Chondrocyte (in vitro differentiated cells): ENCODE measurements around the gene OR4N2. TPM values are rescaled to one million over a fixed set of nuclear protein-coding genes. Genes with fewer than 3 reads are reported as not detected.
"Not testable (repeated sequence)": the region's sequence is repeated elsewhere in the genome, so short reads cannot be mapped to it uniquely, and the experiment has no call there.

Experiments
- DNase-seq: peaks from one replicate; pipeline ENCODE4 v3.0.0; 2021; ENCODE audit warnings: mixed read lengths, low spot score
- H3K27ac Mint-ChIP-seq: one replicate; pipeline ENCODE4 v1.8.0; 2021; ENCODE audit warnings: mild to moderate bottlenecking, moderate library complexity, mixed read lengths; ENCODE audit not compliant: unreplicated experiment
- H3K27me3 Mint-ChIP-seq: 2 replicates; pipeline ENCODE4 v1.8.0; 2021; ENCODE audit warnings: low read depth, mixed read lengths
- H3K36me3 Mint-ChIP-seq: 2 replicates; pipeline ENCODE4 v1.8.0; 2021; ENCODE audit warnings: low read depth, mixed read lengths
- H3K4me1 Mint-ChIP-seq: 2 replicates; pipeline ENCODE4 v1.8.0; 2021; ENCODE audit warnings: low read depth, mild to moderate bottlenecking, mixed read lengths
- H3K4me3 Mint-ChIP-seq: one replicate; pipeline ENCODE4 v1.8.0; 2021; ENCODE audit warnings: mild to moderate bottlenecking, moderate library complexity, mixed read lengths; ENCODE audit not compliant: unreplicated experiment
- H3K9me3 Mint-ChIP-seq: 2 replicates; pipeline ENCODE4 v1.8.0; 2021; ENCODE audit warnings: low read depth, mixed read lengths
- long read RNA-seq: library from polyadenylated mRNA; stranded (forward); transcript quantifications from one replicate; pipeline ENCODE4 v2.0.0, GENCODE V29; 2021
- total RNA-seq: library from RNA; stranded (reverse); gene quantifications from 3 replicates; pipeline ENCODE4 v1.2.1, GENCODE V29; 2021
- TF ChIP-seq, protein P1 (sequence below): fragments of 200-600 bp; sonication (generic); IDR thresholded peaks from 2 replicates; pipeline ENCODE4 v1.5.0; 2021; ENCODE audit warnings: antibody characterized with exemption, mild to moderate bottlenecking, moderate library complexity

OR4N2 gene, protein sequence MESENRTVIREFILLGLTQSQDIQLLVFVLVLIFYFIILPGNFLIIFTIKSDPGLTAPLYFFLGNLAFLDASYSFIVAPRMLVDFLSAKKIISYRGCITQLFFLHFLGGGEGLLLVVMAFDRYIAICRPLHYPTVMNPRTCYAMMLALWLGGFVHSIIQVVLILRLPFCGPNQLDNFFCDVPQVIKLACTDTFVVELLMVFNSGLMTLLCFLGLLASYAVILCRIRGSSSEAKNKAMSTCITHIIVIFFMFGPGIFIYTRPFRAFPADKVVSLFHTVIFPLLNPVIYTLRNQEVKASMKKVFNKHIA
- total RNA-seq, result not detected in 3 replicates
- long read RNA-seq, result 0 reads

DNA sequence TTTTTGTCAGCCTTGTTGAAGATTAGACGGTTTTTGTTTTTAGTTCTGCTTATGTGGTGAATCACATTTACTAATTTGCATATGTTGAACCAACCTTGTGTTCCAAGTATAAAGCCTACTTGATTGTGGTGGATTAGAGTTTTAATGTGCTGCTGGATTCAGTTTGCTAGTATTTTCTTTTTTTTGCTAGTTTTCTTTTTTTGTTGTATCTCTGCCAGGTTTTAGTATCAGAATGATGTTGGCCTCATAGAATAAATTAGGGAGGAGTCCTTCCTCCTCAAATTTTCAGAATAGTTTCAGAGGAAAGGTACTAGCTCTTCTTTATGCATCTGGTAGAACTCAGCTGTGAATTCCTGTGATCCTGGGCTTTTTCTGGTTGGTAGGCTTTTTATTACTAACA, at the start of gene OR4N2:
TSS of gene OR4N2 (plus strand) at position 301 of the 400 bp plus-strand sequence. CDS start 23,679 bp downstream, outside the sequence.
- not testable (repeated sequence) for H3K36me3 Mint-ChIP-seq

DNA sequence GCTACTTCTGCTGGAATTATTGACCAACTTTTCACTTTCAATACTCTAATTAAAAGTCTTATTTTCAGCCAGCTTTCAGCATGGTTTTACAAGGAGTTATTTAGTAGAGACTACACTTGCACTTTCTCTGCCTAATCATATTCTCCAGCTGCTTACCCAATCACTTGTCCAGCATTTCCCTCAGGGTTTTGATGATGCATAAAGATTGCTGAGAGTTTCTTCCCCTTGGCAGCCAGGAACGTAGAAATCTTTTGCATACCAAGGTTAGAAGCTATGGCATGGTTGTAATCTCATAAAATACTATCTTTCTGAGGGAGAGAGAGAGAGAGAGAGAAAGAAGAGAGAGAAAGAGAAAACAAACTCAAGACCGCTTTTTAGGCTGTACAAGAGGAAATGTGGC, 49.4 kb upstream of the OR4N2 start:
- H3K4me1 Mint-ChIP-seq, result no peaks in the 10 kb centered on the region
- DNase-seq, result no peak
- H3K4me3 Mint-ChIP-seq, result no peak overlapping the region
- H3K27ac Mint-ChIP-seq, result no peak overlapping the region
- no peaks in the 10 kb centered on the region for H3K36me3 Mint-ChIP-seq
- no peaks in the 10 kb centered on the region for H3K27me3 Mint-ChIP-seq
- TF ChIP-seq, protein P1, sequence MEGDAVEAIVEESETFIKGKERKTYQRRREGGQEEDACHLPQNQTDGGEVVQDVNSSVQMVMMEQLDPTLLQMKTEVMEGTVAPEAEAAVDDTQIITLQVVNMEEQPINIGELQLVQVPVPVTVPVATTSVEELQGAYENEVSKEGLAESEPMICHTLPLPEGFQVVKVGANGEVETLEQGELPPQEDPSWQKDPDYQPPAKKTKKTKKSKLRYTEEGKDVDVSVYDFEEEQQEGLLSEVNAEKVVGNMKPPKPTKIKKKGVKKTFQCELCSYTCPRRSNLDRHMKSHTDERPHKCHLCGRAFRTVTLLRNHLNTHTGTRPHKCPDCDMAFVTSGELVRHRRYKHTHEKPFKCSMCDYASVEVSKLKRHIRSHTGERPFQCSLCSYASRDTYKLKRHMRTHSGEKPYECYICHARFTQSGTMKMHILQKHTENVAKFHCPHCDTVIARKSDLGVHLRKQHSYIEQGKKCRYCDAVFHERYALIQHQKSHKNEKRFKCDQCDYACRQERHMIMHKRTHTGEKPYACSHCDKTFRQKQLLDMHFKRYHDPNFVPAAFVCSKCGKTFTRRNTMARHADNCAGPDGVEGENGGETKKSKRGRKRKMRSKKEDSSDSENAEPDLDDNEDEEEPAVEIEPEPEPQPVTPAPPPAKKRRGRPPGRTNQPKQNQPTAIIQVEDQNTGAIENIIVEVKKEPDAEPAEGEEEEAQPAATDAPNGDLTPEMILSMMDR, result no peak
- peaks cover 34% of the 10 kb centered on the region for H3K9me3 Mint-ChIP-seq

More for the DNA sequence above, at the start of gene OR4N2:
- not testable (repeated sequence) for H3K27me3 Mint-ChIP-seq, H3K4me3 Mint-ChIP-seq, DNase-seq, H3K4me1 Mint-ChIP-seq, H3K27ac Mint-ChIP-seq
- H3K9me3 Mint-ChIP-seq, result peaks cover 28% of the 10 kb centered on the region

DNA sequence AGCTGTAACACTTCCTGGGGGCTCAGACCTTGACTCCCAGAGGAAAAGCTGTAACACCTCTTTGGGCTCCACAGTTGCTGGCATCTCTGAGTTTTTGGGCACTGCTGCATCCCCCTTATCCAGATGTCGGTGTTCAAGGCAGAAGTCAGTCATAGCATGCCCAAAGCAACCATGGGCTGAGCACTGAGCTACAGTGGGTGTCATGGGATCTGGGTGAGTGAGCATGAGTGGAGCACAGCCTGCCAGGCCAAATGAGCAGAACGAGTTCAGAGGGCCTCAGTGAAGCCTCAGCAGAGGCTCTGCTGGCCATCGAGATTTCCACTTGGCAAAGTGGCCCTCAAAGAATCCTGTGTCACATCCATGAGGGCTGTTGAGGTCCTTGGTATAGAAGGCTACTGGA, 32.1 kb upstream of the OR4N2 start:
- H3K27me3 Mint-ChIP-seq, DNase-seq, H3K27ac Mint-ChIP-seq, H3K36me3 Mint-ChIP-seq, H3K4me1 Mint-ChIP-seq, H3K4me3 Mint-ChIP-seq: not testable (repeated sequence)
- peaks cover 76% of the 10 kb centered on the region for H3K9me3 Mint-ChIP-seq

DNA sequence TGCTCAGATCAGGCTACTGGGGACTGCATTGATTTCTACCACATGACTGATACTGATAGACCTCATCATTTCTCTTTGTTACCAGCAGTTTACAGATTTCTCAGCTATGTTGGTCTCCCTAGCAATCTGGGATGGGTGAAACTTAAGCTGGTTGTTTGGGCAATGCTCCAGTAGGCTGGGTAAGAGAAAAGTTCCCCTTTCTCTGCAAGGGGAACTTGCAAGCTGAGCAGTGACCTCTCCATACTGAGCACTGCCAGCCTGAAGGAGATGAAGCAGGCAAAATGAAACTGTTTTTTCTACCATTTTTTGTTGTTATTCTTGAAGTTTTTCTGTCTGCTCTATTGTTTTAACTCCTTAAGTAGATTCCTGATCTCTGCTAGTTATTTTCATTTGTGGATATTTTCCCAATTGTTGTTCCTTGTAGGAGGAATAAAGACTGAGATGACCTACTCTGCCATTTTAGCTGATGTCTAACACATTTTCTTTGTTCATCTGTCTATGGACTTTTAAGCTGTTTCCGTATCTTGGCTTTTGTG, 31.6 kb upstream of the OR4N2 start:
- Mint-ChIP-seq H3K27ac (no peak overlapping the region), H3K27me3 (no peaks in the 10 kb centered on the region), H3K9me3 (peaks cover 77% of the 10 kb centered on the region), H3K4me3 (no peak overlapping the region), H3K4me1 (no peaks in the 10 kb centered on the region), H3K36me3 (no peaks in the 10 kb centered on the region)
- TF ChIP-seq, protein P1, result no peak
- no peak for DNase-seq

DNA sequence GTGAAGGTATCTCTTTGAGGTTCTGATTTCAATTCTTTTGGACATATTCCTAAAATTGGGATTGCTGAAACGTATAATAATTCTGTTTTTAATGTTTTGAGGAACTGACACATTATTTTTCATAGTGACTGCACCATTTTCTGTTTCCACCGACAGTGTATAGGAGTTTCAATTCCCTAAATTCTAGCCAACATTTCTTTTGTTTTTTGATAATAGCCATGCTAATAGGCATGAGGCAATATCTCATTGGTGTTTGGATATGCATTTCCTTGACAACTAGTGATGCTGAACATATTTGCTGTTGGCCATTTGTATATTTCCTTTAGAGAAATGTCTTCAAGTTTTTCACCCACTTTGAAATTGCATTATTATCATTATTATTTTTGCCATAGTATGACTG, 31.1 kb upstream of the OR4N2 start:
- not testable (repeated sequence) for H3K27ac Mint-ChIP-seq, H3K4me1 Mint-ChIP-seq, DNase-seq, H3K27me3 Mint-ChIP-seq, H3K4me3 Mint-ChIP-seq, H3K36me3 Mint-ChIP-seq
- peaks cover 77% of the 10 kb centered on the region for H3K9me3 Mint-ChIP-seq

DNA sequence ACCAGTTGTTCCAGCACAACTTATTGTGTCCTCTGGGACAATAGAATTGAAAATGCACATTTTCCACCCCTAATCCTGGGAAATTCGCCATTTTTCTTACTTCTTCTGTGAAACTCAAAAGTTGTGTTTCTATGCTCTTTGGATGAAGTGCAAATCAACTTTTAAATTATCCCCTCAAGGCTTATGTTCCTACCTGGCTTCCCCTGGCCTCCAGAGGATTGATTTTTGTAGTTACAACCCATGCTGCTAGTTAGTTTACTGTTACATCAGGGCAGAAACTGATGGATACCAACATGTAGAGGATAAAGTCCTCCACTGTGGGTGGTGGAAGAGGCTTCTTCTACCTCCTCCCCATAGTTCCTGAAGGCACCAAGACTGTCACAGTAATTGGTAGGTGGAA, 30.4 kb upstream of the OR4N2 start, which contains the start of gene OR4M1:
TSS of gene OR4M1 (plus strand) at position 301 of the 400 bp plus-strand sequence. CDS start 6,819 bp downstream, outside the sequence.
- not testable (repeated sequence) for H3K4me1 Mint-ChIP-seq, H3K27ac Mint-ChIP-seq, H3K4me3 Mint-ChIP-seq, H3K36me3 Mint-ChIP-seq, DNase-seq, H3K27me3 Mint-ChIP-seq
- peaks cover 74% of the 10 kb centered on the region for H3K9me3 Mint-ChIP-seq

DNA sequence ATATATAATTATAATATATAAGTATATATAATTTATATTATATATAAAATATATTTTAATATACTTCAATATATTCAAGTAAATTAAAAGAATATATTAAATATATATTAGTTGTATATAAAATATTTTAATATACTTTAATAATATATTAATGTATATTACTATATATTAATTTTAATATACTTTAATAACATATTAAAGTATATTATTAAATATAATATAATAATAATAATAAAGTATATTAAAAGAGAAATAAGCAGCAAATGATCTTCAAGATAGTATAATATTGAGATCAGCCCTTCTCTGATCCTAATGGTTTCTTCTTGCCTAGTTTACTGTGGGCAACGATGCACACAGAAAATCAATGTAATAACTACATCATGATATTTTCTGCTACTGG, 28.0 kb upstream of the OR4N2 start:
- H3K36me3 Mint-ChIP-seq, result no peaks in the 10 kb centered on the region
- H3K9me3 Mint-ChIP-seq, result peaks cover 68% of the 10 kb centered on the region
- H3K27me3 Mint-ChIP-seq, result no peaks in the 10 kb centered on the region
- TF ChIP-seq, protein P1, result no peak
- DNase-seq, result no peak
- H3K4me1 Mint-ChIP-seq, result no peaks in the 10 kb centered on the region
- H3K27ac Mint-ChIP-seq, result no peak overlapping the region
- no peak overlapping the region for H3K4me3 Mint-ChIP-seq

DNA sequence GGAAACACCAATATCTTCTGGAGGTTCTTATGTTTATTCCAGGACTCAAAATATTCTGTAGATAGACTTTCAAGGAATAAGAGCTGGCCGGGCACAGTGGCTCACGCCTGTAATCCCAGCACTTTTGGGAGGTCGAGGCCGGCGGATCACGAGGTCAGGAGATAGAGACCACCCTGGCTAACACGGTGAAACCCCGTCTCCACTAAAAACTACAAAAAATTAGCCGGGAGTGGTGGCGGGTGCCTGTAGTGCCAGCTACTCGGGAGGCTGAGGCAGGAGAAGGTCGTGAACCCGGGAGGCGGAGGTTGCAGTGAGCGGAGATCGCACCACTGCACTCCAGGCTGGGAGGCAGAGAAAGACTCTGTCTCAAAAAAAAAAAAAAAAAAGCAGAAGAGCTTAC, 17.7 kb upstream of the OR4N2 start:
- not testable (repeated sequence) for DNase-seq, H3K4me1 Mint-ChIP-seq, H3K27me3 Mint-ChIP-seq, H3K36me3 Mint-ChIP-seq, H3K27ac Mint-ChIP-seq, H3K4me3 Mint-ChIP-seq
- peaks cover 28% of the 10 kb centered on the region for H3K9me3 Mint-ChIP-seq

DNA sequence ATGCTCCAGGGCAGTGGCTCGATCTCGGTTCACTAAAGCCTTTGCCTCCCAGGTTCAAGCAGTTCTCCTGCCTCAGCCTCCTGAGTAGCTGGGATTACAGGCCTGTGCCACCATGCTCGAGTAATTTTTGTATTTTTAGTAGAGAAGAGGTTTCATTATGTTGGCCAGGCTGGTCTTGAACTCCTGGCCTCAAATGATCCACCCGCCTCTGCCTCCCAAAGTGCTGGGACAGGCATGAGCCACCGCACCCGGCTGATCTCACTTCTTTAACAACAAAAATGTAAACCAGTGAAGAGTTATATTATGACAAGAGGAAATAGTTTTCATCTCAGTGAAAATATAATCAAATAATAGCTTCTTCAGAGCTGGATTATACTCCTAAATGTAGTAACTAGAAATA, 16.3 kb upstream of the OR4N2 start:
- not testable (repeated sequence) for H3K36me3 Mint-ChIP-seq, H3K4me3 Mint-ChIP-seq, H3K27ac Mint-ChIP-seq, H3K27me3 Mint-ChIP-seq, DNase-seq, H3K4me1 Mint-ChIP-seq
- H3K9me3 Mint-ChIP-seq, result peaks cover 25% of the 10 kb centered on the region

DNA sequence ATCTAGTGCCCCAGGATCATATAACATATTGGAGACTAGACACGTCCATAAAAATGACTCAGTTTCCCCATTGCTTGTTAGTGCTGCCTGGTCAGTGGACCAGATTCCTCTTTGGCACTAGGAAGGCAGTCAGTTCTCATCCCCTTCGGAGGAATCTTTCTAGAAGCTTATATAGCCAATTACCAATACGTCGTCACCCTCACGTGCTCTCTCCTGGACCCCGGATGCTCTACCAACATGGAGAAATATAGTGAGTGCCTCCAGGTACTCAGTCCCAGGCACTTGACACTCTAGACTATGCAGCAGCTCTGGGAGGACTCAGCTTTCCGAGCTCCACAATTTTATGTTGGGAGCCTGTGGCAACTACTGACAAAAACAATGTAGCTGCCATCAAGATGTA, 15.4 kb upstream of the OR4N2 start:
- H3K4me1 Mint-ChIP-seq, H3K4me3 Mint-ChIP-seq: not testable (repeated sequence)

More for the DNA sequence above, 15.4 kb upstream of the OR4N2 start:
- not testable (repeated sequence) for H3K27me3 Mint-ChIP-seq, DNase-seq, H3K36me3 Mint-ChIP-seq, H3K27ac Mint-ChIP-seq
- H3K9me3 Mint-ChIP-seq, result peaks cover 18% of the 10 kb centered on the region
